GM12865 (cell line): Measurements from ENCODE around the gene FOXN3.

Experiments
- DNase-seq: peaks from one replicate; pipeline ENCODE4 v3.0.0; 2010; ENCODE audit warnings: low read depth
- H3K4me3 ChIP-seq: 2 replicates; pipeline ENCODE4 v1.5.1; 2011; ENCODE audit warnings: mild to moderate bottlenecking, low read depth, low read length, control low read depth
- CTCF ChIP-seq: IDR thresholded peaks from 2 replicates; pipeline ENCODE4 v1.5.1; 2011; ENCODE audit warnings: low read length, control low read depth, low read depth, inconsistent platforms; ENCODE audit not compliant: insufficient read depth; ENCODE audit errors: missing control alignments

The FOXN3 gene

DNA sequence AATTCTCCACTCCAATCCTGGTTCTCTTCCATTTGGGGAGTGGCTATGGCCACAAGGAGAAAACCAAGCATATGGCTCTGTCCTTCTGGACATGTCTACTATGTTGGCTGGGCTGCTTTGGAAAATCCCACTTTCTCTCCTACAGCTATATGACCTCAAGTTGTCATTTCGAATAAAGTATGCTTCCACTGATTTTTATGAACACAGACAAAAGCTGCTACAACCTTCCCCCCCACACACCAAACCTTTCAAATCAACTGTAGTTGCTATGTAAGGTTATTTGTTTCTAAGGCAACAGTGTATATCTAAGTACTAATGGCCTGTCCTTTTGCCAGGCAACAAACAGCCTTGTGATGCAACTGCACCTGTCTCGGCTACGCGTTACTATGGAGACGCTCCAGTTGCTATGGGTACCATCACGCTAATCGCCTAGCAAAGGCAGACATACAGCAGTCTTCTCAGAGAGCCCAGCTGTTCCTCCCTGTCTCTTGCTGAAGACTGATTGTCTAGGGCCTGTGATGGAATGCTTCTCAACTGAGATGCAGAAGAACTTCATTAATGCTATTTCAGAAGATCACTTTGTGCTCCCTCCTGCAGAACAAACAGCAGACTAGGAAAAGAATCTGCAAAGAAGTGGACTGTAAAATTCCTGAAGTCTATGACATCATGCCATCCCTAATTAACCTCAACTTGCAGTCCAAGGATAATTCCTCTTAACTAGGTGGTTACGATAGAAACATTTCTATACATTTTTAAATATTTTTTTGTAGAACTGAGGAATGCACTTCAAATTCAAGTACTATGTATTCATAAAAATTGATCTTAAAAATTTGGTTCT, 67.6 kb downstream of the FOXN3 start:
- H3K4me3 ChIP-seq, result no peak overlapping the region
- no peak for TF ChIP-seq CTCF
- no peak for DNase-seq

GRCh38 chr14:89348722-89349121, 68.3 kb downstream of the FOXN3 start:
- no peak overlapping the region for H3K4me3 ChIP-seq
- no peak for TF ChIP-seq CTCF
- DNase-seq, result no peak

DNA sequence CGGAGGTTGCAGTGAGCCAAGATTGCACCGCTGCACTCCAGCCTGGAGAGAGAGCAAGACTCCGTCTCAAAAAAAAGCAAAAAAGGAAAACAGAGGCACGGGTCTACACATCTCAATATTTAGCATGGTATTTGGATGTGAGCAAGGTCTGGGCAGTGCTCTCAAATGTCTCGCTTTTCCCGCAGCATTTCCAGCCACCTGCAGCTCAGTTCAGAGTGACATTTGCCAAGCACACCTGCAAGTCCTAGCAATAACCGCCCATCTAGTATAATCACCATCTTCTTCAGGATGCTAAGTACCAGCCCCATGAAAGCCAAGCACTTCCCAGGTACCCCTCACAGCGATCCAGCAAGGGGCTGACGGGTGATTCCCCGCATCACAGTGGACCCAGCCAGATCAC, 69.1 kb downstream of the FOXN3 start:
- H3K4me3 ChIP-seq, result no peak overlapping the region
- TF ChIP-seq CTCF, result no peak
- no peak for DNase-seq

DNA sequence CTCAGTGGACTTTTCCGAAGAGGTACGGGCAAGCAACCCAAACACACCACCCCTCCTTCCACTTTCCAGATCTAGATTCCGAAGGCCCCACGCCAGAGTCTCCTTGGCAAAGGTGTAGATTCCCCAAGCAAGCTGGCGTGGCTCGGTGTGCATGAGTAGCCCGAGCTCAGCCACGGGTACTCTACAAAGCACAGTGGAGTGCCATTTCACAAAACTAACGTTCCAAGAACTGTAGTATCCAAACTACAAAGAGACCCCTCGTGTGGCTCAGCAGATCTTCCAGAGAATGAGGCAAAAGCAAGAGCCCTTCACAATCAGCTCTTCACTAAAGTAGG, 72.1 kb downstream of the FOXN3 start:
- DNase-seq, result no peak
- no peak for TF ChIP-seq CTCF
- H3K4me3 ChIP-seq, result no peak overlapping the region

- DNase-seq, result no peak
- H3K4me3 ChIP-seq, result no peak overlapping the region
- TF ChIP-seq CTCF, result no peak
Observed at GRCh38 chr14:89343356-89343755, 73.7 kb downstream of the FOXN3 start.

DNA sequence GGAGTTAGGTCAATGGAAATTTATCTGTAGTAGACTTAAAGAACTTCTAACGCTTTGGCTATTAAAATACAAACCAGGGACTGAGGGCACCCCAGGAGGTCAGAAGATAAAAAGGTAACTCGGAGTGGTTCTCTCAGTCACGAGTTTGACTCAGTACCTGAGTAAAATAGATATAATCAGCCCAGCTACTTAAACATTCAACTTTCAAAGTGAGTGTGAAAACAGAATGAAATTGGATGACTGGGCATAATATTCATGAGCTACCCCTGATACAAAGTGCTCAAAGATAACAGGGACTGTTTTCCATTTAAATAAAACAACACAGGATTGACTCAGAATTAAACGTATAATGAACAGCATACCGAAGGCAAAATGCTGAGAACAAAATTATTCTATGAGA, 75.0 kb downstream of the FOXN3 start:
- no peak overlapping the region for H3K4me3 ChIP-seq
- no peak for DNase-seq
- no peak for TF ChIP-seq CTCF
